HCT116 (cell line): ENCODE measurements around the gene U2AF2. TPM values are rescaled to one million over a fixed set of nuclear protein-coding genes. Genes with fewer than 3 reads are reported as not detected.
A peak's percentile ranks its signal among the peaks of the same experiment; 100 is the strongest.

Source experiments
- ATAC-seq: fragments of 200-7000 bp; cut with Tn5 transposase; 2 replicates; pipeline ENCODE4 v1.9.1; 2020; ENCODE audit warnings: mild to moderate bottlenecking, moderate library complexity
- BruUV-seq: library from RNA; stranded (reverse); fragments of 400-500 nt; replicated peaks from 2 replicates; lab custom pipeline; 2021; lab: Mats Ljungman, UMichigan
- CTCF ChIA-PET: fragments of 300-600 bp; sonication (Branson Sonifier 250); formaldehyde crosslinking; loops from one replicate; lab custom pipeline; 2021; ENCODE audit warnings: antibody characterized with exemption; lab: Charles Lee
- POLR2A ChIA-PET: fragments of 300-600, 350-600 bp; sonication (Branson Sonifier 250); formaldehyde crosslinking; loops from one replicate; lab custom pipeline; 2021; ENCODE audit warnings: antibody characterized with exemption; lab: Charles Lee
- RAD21 ChIA-PET, 2 experiments: fragments of 300-600 bp; sonication (Branson Sonifier 250); formaldehyde crosslinking; loops; one replicate each; lab custom pipeline; 2023; ENCODE audit warnings: low total read pairs in 2 of 2; ENCODE audit not compliant: uncharacterized antibody in 2 of 2, unreplicated experiment in 2 of 2, low non-redundant PET in 1 of 2; lab: Charles Lee
- DNase-seq: peaks from one replicate; pipeline ENCODE4 v3.0.0-alpha.2; 2010; ENCODE audit warnings: low read depth, low spot score
- H2AFZ ChIP-seq: fragments of 200-600 bp; shearing (Covaris generic), sonication (generic); 2 replicates; pipeline ENCODE4 v1.6.1; 2017; ENCODE audit warnings: low read depth, mixed run types, mixed read lengths, antibody characterized with exemption, low read length; ENCODE audit not compliant: poor library complexity, severe bottlenecking
- H3K27ac ChIP-seq: 2 replicates; pipeline ENCODE4 v1.5.1; 2012; ENCODE audit warnings: low read depth, low read length
- H3K27me3 ChIP-seq: fragments of 200-600 bp; sonication (generic); 2 replicates; pipeline ENCODE4 v1.6.1; 2016; ENCODE audit warnings: mixed run types, low read length, mixed read lengths; ENCODE audit not compliant: insufficient read depth
- H3K36me3 ChIP-seq, 2 experiments: fragments of 200-500 bp in 1 of 2; fragments of 200-600 bp in 1 of 2; sonication (Bioruptor generic) in 1 of 2; sonication (generic) in 1 of 2; 2 replicates each; pipeline versions ENCODE4 v1.5.1 to v1.6.1; 2014 to 2016; ENCODE audit warnings: low read length in 2 of 2, inconsistent platforms in 1 of 2, mixed read lengths in 1 of 2, mixed run types in 1 of 2; ENCODE audit not compliant: insufficient read depth in 2 of 2, control insufficient read depth in 1 of 2
- H3K4me1 ChIP-seq, 2 experiments: fragments of 200-600 bp in 1 of 2; sonication (generic) in 1 of 2; 2 replicates each; pipeline versions ENCODE4 v1.5.1 to v1.6.1; 2012 to 2017; ENCODE audit warnings: low read length in 2 of 2, inconsistent platforms in 1 of 2, mild to moderate bottlenecking in 1 of 2, mixed read lengths in 1 of 2, mixed run types in 1 of 2, moderate library complexity in 1 of 2; ENCODE audit not compliant: insufficient read depth in 2 of 2, control insufficient read depth in 1 of 2
- H3K4me2 ChIP-seq: fragments of 200-600 bp; sonication (generic); 2 replicates; pipeline ENCODE4 v1.6.1; 2017; ENCODE audit warnings: mixed run types, low read length, mixed read lengths
- H3K4me3 ChIP-seq, 2 experiments: fragments of 200-600 bp in 1 of 2; sonication (generic) in 1 of 2; replicated peaks in 1 of 2; 2 replicates each; pipeline ENCODE4 v1.5.1; 2011 to 2016; ENCODE audit warnings: low read length in 2 of 2, control low read depth in 1 of 2, low read depth in 1 of 2, mild to moderate bottlenecking in 1 of 2, mixed read lengths in 1 of 2, mixed run types in 1 of 2
- H3K79me2 ChIP-seq: fragments of 200-600 bp; sonication (generic); 2 replicates; pipeline ENCODE4 v1.6.1; 2017; ENCODE audit warnings: mild to moderate bottlenecking, mixed run types, low read length, moderate library complexity, mixed read lengths; ENCODE audit not compliant: insufficient read depth
- H3K9ac ChIP-seq: fragments of 200-600 bp; sonication (generic); 2 replicates; pipeline ENCODE4 v1.6.1; 2016; ENCODE audit warnings: low read length, mixed read lengths
- H3K9me2 ChIP-seq: fragments of 200-600 bp; sonication (generic), shearing (Covaris generic); 2 replicates; pipeline ENCODE4 v1.6.1; 2017; ENCODE audit warnings: mixed run types, mild to moderate bottlenecking, moderate library complexity; ENCODE audit not compliant: insufficient read depth
- H3K9me3 ChIP-seq, 2 experiments: fragments of 200-500 bp in 1 of 2; fragments of 200-600 bp in 1 of 2; sonication (Bioruptor generic) in 1 of 2; sonication (generic) in 1 of 2; 2 replicates each; pipeline ENCODE4 v1.6.1; 2014 to 2017; ENCODE audit warnings: low read length in 2 of 2, mixed read lengths in 2 of 2, inconsistent platforms in 1 of 2, low read depth in 1 of 2, mild to moderate bottlenecking in 1 of 2, mixed run types in 1 of 2, moderate library complexity in 1 of 2; ENCODE audit not compliant: control insufficient read depth in 1 of 2, insufficient read depth in 1 of 2
- H4K20me1 ChIP-seq: fragments of 200-600 bp; sonication (generic), shearing (Covaris generic); 2 replicates; pipeline ENCODE4 v1.6.1; 2017; ENCODE audit warnings: mixed run types, mild to moderate bottlenecking, moderate library complexity; ENCODE audit not compliant: insufficient read depth
- EGR1 ChIP-seq: IDR thresholded peaks from 2 replicates; pipeline ENCODE4 v1.6.1; 2012; ENCODE audit warnings: low read depth
- JUND ChIP-seq: IDR thresholded peaks from 2 replicates; pipeline ENCODE4 v1.6.1; 2012
- POLR2AphosphoS5 ChIP-seq: IDR thresholded peaks from 2 replicates; pipeline ENCODE4 v1.6.1; 2011; ENCODE audit warnings: mild to moderate bottlenecking, low read depth, low read length, moderate library complexity
- REST ChIP-seq: IDR thresholded peaks from 2 replicates; pipeline ENCODE4 v1.6.1; 2012; ENCODE audit warnings: low read depth
- SIN3A ChIP-seq: IDR thresholded peaks from 2 replicates; pipeline ENCODE4 v1.6.1; 2012; ENCODE audit warnings: low read depth
- SP1 ChIP-seq: IDR thresholded peaks from 2 replicates; pipeline ENCODE4 v1.6.1; 2012; ENCODE audit warnings: low read depth
- YY1 ChIP-seq: IDR thresholded peaks from 2 replicates; pipeline ENCODE4 v1.6.1; 2011; ENCODE audit warnings: low read length, low read depth, moderate library complexity, mild to moderate bottlenecking; ENCODE audit not compliant: insufficient replicate concordance; ENCODE audit errors: extremely low read depth
- ZBTB33 ChIP-seq: IDR thresholded peaks from 2 replicates; pipeline ENCODE4 v1.6.1; 2011; ENCODE audit warnings: mild to moderate bottlenecking, low read length, moderate library complexity; ENCODE audit not compliant: insufficient replicate concordance; ENCODE audit errors: extremely low read depth
- ZFX ChIP-seq: fragments of 450-650 bp; IDR thresholded peaks from 2 replicates; pipeline ENCODE4 v1.6.1; 2017
- ZNF274 ChIP-seq: fragments of 200-500 bp; sonication (Bioruptor generic); IDR thresholded peaks from 2 replicates; pipeline ENCODE4 v1.6.1; 2014; ENCODE audit warnings: mild to moderate bottlenecking, low read depth, low read length, inconsistent platforms
- intact Hi-C: fragments of 100-400 bp; cut with micrococcal nuclease; formaldehyde crosslinking; loops from 2 replicates; pipeline ENCODE4 v1.10.0; 2022
- total RNA-seq: library from RNA; stranded (reverse); gene quantifications from one replicate; pipeline ENCODE4 v1.2.1, GENCODE V29; 2021; ENCODE audit not compliant: unreplicated experiment

The U2AF2 gene
- total RNA-seq, 1 experiment from 2014 or later, result 259 TPM

DNA sequence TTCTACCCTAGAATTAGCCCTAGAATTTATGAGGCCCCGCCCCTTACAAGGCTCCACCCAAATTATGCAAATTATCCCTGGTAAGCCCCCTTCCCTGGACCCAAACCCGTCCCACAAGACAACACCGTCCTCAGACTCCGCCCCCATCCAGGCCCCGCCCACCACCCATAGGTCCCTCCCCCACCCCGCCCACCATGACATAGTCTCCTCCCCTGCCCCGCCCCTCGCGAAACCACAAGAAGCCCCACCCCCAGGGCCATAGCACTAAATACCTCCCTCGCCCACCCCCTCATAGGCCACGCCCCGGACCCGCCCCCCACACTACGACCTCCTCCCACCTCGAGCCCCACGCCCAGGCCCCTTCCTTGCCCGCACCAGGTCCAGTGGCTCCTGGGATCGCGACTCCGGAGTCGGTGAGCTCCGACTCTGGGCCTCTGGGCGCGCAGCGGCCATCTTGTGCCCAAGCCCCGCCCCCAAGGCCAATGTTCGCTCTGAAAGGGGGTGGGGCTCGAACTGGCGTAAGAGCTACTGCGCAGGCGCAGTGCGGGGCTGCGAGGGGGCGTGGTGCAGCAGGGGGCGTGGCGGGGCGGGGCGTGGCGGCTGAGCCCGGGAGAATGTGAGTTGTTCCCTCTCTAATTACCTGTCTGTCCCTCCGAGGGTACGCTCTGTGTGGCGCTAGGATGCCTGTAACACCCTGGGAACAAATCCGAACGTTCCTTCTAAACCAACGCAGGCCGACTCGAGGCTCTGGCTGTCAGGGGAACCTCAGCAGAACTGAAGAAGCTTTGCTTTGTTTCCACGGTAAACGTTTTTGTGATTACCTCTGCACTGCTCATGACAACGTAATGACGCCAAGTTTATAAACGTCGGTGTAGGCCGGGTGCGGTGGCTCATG, 30.5 kb upstream of the U2AF2 start, which contains the start of gene ZNF784:
TSS of gene ZNF784 (minus strand) at position 458 of the 895 bp plus-strand sequence. CDS start at position 453, 5 bp downstream.
- Histone ChIP-seq H3K4me3 (peak within 1 kb of the TSS; percentile 54 to 69), H3K4me2 (peak within 1 kb of the TSS; percentile 98), H3K27me3 (no peaks in the 10 kb centered on the region), H3K27ac (peak within 1 kb of the TSS; percentile 81), H3K9me2 (no peaks in the 10 kb centered on the region), H3K4me1 (peaks cover 8 to 14% of the 10 kb centered on the region in 2 experiments; a peak in 3 of 4 replicates), H3K9me3 (no peaks in the 10 kb centered on the region), H3K36me3 (no peaks in the 10 kb centered on the region), H3K9ac (peak within 1 kb of the TSS; percentile 70), H2AFZ (peak within 1 kb of the TSS; percentile 65), H4K20me1 (no peaks in the 10 kb centered on the region), H3K79me2 (no peaks in the 10 kb centered on the region)
- BruUV-seq, result no TSS peak
- TF ChIP-seq ZFX, result no peak
- TF ChIP-seq JUND, result no peak
- peak; percentile 72; the same call in 1 of the 2 replicates for TF ChIP-seq EGR1
- no peak for TF ChIP-seq ZNF274
- TF ChIP-seq REST, result no peak
- peak; percentile 74 for TF ChIP-seq SP1
- TF ChIP-seq POLR2AphosphoS5, result peak; percentile 80
- peak; percentile 45; the same call in 1 of the 2 replicates for TF ChIP-seq SIN3A
- TF ChIP-seq YY1, result peak; percentile 95
- no peak for TF ChIP-seq ZBTB33
- ATAC-seq (peak; percentile 82), DNase-seq (peak; percentile 85)
- ChIA-PET CTCF (interaction anchor here (0.6 to 1.8 kb wide), 11 partner anchors 9 to 880 kb away, joined by 3 to 14 read pairs (median 4); no protein-coding TSS in a partner anchor), RAD21 (interaction anchor here (0.5 to 0.7 kb wide), 4 partner anchors 71 to 478 kb away, joined by 3 to 4 read pairs (median 4); no protein-coding TSS in a partner anchor), POLR2A (interaction anchor here (0.6 to 1.5 kb wide), 14 partner anchors 9 to 1757 kb away, joined by 3 to 10 read pairs (median 4); partner anchors contain the start of genes FIZ1, MYADM and ZNF865)
- intact Hi-C loops, result loop anchor here (1.0 kb wide), 1 partner anchor 25 kb away; the partner anchor contains the start of gene FIZ1
